ENCODE results near the gene ANKRD23.

Gene ANKRD23

DNA sequence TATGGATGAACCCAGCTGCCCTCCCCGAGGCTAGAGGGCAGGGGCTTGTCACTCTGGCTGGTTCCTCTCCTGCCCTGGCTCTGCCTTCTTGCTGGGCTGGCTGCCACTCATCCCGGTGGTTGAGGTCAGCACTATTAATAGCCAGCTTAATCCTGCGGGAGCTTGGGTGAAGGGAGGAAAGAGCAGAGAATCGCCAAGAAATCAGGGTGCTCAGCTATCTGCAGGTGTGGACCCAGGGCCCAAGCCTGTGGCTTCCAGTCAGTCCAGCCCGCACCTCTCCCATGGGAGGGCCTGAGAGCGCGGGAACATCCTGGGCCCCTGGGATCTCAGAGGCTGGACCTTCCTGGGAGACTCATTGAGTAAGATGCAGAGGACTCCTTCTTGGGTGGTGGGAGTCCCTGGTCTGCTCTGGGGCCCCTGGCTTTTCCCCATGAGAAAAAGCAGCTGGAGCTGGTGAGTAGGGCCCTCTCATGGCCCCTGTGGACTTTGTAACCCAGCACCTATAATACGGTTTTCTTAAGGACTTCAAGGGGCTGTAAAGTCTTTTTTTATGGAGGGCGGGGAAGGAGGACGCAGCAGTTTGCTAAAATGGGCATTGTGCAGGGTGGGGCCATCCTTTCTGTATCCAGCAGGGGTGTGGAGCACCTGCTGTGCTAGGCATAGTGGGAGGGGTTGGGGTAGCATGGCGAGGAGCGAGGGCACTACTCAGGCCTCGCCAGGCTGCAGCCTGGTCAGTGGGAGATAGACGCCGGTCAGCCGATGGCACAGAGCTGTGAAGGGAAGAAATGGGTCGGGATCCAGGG lies 55.2 kb downstream of the ANKRD23 start:
- Histone ChIP-seq H3K4me2 (no peak overlapping the region), H3K9ac (no peak overlapping the region)

More for the DNA sequence above, 55.2 kb downstream of the ANKRD23 start:
- Histone ChIP-seq H3K36me3 (ENCODE audit: insufficient read depth) (no peaks in the 10 kb centered on the region), H3K79me2 (ENCODE audit: insufficient read depth, low read depth) (no peaks in the 10 kb centered on the region), H3K27me3 (ENCODE audit: insufficient read depth, low read depth) (no peaks in the 10 kb centered on the region), H4K20me1 (ENCODE audit: insufficient read depth) (no peaks in the 10 kb centered on the region), H2AFZ (ENCODE audit: low read depth) (no peak overlapping the region), H3K27ac (no peak overlapping the region), H3K4me1 (ENCODE audit: low read depth, poor library complexity, severe bottlenecking) (no peaks in the 10 kb centered on the region), H3K4me3 (IDR thresholded peaks at IDR 0.05; ENCODE audit: insufficient read depth, low read depth, low read length) (no peak overlapping the region)
- TF ChIP-seq, protein P1, sequence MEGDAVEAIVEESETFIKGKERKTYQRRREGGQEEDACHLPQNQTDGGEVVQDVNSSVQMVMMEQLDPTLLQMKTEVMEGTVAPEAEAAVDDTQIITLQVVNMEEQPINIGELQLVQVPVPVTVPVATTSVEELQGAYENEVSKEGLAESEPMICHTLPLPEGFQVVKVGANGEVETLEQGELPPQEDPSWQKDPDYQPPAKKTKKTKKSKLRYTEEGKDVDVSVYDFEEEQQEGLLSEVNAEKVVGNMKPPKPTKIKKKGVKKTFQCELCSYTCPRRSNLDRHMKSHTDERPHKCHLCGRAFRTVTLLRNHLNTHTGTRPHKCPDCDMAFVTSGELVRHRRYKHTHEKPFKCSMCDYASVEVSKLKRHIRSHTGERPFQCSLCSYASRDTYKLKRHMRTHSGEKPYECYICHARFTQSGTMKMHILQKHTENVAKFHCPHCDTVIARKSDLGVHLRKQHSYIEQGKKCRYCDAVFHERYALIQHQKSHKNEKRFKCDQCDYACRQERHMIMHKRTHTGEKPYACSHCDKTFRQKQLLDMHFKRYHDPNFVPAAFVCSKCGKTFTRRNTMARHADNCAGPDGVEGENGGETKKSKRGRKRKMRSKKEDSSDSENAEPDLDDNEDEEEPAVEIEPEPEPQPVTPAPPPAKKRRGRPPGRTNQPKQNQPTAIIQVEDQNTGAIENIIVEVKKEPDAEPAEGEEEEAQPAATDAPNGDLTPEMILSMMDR (conservative IDR thresholded peaks at IDR 0.05; ENCODE audit: low read depth, low read length) = no peak

Data from KMS-11 (cell line).